ENCODE data around the gene ELMOD2.
"Not testable (repeated sequence)": the region's sequence is repeated elsewhere in the genome, so short reads cannot be mapped to it uniquely, and the experiment has no call there.

The ELMOD2 gene, protein sequence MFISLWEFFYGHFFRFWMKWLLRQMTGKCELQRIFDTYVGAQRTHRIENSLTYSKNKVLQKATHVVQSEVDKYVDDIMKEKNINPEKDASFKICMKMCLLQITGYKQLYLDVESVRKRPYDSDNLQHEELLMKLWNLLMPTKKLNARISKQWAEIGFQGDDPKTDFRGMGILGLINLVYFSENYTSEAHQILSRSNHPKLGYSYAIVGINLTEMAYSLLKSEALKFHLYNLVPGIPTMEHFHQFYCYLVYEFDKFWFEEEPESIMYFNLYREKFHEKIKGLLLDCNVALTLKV

DNA sequence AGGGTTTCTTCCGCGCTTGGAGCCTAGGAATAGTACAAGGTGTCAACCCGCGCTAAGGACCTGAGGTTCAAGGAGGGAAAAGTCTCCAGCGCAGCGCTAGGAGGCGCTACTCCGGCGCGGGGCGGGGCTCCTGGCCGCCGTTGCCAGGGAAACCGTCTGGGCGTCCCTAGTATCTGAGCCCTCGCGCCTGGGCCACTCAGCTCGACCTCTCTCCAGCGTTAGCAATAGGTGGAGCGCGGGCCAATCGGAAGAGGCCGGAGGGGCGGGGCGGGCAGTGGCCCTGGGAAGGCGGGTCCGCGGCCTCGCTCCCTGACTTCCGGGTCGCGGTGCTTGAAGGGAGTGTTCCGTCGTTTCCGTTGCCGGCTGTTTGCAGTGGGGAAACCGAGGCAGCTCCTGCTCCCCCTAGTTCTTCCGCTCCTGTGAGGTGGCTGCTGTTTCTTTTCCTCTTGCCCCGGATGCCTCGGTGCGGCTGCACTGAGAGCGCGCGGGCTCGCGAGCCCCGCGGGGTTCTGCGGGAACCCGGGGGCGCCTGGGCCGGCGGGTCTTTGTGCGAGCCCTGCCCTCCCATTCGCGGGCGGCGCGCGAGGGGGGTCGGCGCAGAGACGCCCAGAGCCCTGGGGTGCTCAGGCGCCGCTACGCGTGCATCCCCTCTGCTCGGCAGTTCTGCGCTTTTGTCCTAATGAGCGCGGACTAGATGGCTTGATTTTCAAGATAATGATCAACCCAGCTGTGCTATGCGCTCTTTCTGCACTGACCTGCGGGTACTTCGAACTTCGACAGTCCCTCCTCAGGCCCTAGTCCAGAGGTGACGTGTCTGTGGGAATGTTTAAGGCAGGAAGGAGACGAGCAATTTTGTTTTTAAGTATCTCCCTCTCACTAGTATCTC is at the start of gene ELMOD2:
ELMOD2 (plus strand) TSS at position 312 of the 886 bp plus-strand sequence. CDS start 1,261 bp downstream, outside the sequence.
- DNase-seq (ENCODE audit: low read depth), result peak; percentile 98

- DNase-seq (ENCODE audit: low read depth), result no peak
Measured at GRCh38 chr4:140483445-140483844, 40.5 kb upstream of the ELMOD2 start.

DNA sequence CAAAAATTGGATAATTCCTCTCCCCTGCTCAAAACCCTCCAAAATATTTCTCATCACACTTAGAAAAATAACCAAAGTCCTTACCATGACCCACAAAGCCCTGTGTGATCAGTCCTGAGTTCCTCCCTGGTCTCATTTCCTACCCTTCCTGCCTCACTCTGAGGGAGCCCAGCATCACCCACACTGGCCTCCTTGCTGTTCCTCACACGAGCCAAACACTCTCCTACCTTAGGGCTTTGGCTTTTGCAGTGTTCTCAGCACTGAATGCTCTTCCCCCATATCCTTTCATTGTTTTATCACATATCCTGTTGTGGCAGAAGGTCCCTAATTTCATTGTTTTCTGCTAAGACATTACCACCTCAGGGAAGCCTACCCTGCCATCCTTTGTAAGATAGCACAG is 38.0 kb upstream of the ELMOD2 start:
- DNase-seq (ENCODE audit: low read depth), result no peak

DNA sequence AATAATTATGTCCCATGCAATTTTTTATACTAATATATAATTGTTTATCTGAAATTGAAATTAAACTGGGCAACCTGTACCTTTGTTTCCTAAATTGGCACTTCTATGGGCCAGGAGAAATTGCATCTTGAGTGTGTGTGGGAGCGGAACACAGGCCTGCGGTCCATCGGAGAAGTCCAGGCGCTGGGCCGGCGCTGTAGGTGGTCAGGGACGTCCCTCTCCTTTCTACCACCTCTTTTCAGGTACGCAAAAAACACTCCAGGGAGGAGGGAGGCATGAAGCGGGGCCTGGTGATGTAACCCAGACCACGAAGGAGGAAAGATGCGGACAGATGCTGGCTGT is 26.6 kb upstream of the ELMOD2 start:
- DNase-seq (ENCODE audit: low read depth), result no peak

DNA sequence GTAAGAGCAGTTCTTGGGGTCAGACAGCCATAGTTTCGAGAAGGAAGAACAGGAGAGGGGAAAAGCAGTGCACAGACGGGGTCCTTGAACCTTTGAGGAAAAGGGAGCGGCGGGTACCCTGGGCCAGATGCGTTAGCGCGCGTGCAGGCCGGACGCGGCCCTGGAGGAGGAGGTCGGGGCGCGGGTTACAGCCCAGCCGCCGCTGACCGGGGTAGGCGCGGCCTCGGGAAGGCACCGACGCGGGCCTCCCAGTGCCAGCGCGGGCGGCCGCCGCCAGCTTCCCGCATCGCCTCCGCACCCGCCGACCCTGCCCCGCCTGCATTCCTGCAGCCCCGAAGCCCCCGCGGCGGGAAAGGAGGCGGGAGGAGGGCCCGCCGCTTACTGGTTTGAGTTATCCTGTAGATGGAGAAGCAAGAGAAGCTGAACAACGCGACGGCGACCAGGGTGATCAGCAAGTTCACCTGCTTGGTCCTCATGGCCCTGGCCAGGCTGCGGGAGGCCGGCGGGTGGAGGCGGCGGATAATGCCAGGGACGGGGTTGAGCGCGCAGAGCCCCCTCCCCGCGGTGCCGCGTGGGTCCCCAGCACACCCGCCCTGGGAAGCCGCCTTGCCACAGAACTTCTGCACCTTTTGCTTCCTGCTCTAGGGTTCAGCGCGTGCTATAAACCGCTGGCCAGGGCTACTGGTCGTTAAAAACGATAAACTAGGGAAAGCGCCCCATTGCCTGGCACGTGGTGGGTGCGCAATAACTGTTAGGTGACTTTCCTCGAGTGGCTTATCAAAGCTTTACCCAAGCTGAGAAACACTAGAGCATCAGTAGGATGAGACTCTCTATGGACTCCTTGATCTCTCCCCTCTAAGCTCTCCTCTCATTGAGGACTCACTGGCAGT is 26.0 kb upstream of the ELMOD2 start, which contains the start of gene MGAT4D:
MGAT4D (minus strand) TSS at position 547 of the 890 bp plus-strand sequence; CDS start at position 476, 71 bp downstream.
- DNase-seq (ENCODE audit: low read depth), result no peak

DNA sequence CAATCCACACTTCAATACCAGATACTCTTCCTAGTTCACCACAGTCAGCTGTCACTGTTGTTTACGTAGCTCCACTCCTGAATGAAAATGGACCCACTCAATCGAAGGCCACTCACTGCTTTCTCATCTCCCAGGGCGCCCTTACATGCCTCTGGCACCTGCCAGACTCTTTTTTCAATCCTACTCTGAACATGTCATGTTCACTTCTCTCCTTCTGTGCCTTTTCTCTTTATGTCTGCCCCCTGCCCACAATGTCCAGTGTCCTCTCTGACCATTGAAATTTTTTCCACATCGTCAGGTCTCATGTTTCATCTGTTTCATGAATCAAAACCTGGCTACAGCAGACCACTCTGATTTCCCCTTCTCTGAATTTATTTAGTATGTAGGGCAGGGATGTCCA is 24.6 kb upstream of the ELMOD2 start:
- DNase-seq (ENCODE audit: low read depth), result no peak

DNA sequence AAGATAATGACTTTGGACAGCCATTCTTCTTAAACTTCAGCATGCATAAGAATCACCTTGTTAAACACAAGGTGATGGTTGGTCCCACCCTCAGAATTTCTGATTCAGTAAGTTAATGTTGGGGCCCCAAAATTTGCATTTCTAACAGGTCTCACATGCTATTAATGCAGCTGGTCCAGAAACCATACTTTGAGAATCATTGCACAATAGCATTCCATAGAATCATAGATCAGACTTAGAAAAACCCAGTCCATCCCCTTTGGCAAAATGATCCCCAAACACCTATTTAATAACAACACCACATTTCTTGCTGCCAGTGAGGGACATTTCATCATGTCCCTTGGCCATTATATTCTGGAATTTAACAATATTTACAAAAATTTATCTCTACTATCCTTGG is 19.7 kb upstream of the ELMOD2 start:
- no peak for DNase-seq (ENCODE audit: low read depth)

DNA sequence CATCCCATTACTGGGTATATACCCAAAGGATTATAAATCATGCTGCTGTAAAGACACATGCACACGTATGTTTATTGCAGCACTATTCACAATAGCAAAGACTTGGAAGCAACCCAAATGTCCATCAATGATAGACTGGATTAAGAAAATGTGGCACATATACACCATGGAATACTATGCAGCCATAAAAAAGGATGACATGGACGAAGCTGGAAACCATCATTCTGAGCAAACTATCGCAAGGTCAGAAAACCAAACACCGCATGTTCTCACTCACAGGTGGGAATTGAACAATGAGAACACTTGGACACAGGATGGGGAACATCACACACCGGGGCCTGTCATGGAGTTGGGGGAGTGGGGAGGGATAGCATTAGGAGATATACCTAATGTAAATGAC is 10.2 kb upstream of the ELMOD2 start:
- DNase-seq (ENCODE audit: low read depth), result not testable (repeated sequence)

- no peak for DNase-seq (ENCODE audit: low read depth)
Measured at GRCh38 chr4:140515423-140515822, 8.5 kb upstream of the ELMOD2 start.

DNA sequence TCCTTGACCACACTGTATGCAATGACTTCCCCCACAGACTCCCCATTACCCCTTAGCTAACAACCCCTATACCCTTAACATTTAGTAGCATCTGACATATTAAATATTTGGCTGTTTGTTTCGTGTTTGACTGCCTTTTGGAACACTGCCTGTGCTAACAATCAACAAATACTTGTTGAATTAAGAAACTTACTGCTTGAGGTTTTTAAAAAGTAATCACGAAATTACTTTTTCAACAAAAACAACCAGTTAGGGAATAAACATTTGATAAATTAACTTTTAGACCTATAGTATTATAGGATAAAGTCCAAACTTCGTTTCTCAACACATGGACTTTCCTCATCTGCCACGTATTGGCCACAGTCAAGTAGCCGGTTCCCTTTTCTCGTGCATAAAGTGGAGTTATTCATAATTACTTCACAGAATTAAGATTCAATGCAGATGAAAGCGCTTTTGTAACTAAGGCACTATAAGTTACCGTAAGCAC is 555 bp upstream of the ELMOD2 start:
- DNase-seq (ENCODE audit: low read depth), result no peak

- no peak for DNase-seq (ENCODE audit: low read depth)
Measured at GRCh38 chr4:140529434-140529833, 5.5 kb downstream of the ELMOD2 start.

DNA sequence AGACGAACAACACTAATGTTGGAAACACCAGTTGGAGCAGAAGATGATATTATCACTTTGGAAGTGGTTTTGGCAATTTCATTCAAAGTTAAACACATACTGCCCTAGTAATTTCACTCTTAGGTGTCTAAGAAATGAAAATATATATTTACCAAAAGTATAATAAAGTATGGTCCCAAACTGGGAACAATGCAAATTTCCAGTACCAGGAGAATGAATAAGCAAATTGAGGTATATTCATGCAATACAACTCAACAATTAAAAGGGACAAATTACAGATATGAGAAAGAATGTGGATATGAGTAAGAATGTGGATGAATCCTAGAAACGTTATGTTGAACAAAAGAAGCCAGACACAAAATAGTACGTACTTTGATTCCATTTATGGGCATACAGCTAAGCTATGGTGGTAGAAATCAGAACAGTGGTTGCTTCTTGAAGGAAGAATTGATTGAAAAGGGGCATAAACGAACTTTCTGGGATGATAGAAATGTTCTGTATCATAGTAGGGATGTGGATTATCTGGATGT is 10.0 kb downstream of the ELMOD2 start:
- peak; percentile 62 for DNase-seq (ENCODE audit: low read depth)

- DNase-seq (ENCODE audit: low read depth), result no peak
Measured at GRCh38 chr4:140556372-140557085, 32.6 kb downstream of the ELMOD2 start.

DNA sequence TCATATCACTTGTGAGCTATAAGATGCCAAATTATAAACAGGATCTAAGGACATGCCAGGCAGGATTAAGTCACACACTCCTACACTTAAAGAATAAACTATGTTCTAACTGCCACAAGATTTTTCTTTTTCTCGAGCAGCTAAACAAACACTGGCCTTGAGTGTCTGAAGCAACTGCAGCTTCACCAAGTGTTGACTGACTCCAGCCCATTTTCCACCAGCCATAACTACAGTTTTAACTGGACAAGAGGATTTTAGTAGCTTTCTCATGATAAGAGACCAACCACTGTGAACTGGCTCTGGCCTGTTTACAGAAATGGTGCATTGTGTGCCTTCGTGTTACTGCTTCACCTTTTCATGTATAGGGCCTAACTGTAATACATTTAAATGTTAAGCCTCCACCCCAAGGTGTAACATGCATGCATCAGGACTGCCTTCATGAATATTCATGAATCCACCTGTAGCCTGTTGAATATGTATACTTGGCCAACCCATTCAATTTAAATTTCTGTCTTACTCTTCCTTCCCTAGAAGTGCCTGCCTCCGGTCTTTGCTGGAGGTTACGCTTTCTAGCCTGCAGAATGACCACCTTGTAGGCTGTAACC is 34.0 kb downstream of the ELMOD2 start:
- DNase-seq (ENCODE audit: low read depth), result no peak

GRCh38 chr4:140559696-140560095 is 35.7 kb downstream of the ELMOD2 start:
- no peak for DNase-seq (ENCODE audit: low read depth)

- DNase-seq (ENCODE audit: low read depth), result peak; percentile 7
Measured at GRCh38 chr4:140568507-140569306, 44.7 kb downstream of the ELMOD2 start, which contains the start of gene UCP1. Gene UCP1, minus strand, starts transcription at chr4:140568961. Its CDS starts 232 bp downstream, at chr4:140568729.

GRCh38 chr4:140569307-140569638 is 45.3 kb downstream of the ELMOD2 start:
- DNase-seq (ENCODE audit: low read depth), result no peak

- DNase-seq (ENCODE audit: low read depth), result no peak
Measured at GRCh38 chr4:140571620-140572019, 47.7 kb downstream of the ELMOD2 start.

DNA sequence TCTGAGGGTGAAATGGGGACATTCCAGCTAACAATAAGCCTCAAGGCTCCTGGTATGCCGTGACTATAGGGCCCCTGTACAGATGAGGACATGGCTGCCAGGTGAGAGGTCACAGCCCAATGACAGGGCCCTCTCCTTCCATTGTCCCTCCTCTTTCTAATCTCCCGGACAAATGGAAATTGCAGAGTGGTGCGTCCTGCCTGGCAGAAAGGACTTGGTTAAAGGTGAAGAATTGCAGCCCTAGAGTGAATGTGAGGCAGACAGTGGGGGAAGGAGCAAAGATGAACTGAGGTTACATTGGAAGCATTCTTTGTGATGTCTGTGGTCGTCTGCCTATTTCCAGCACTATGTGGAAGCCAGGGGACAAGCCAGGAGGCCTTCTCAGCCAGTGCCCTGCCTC is 51.5 kb downstream of the ELMOD2 start:
- DNase-seq (ENCODE audit: low read depth), result no peak

GRCh38 chr4:140579278-140579677 is 55.3 kb downstream of the ELMOD2 start:
- no peak for DNase-seq (ENCODE audit: low read depth)
